Epithelial cell of umbilical artery (primary cell): ENCODE results near the gene HIRIP3. TPM values are rescaled to one million over a fixed set of nuclear protein-coding genes. Genes with fewer than 3 reads are reported as not detected.

Experiments
- total RNA-seq: library from RNA; depleted of rRNA; stranded (reverse); fragments of >200 nt; gene quantifications from 2 replicates; pipeline ENCODE4 v1.2.3, GENCODE V29; 2014

The HIRIP3 gene
- total RNA-seq: 5.5 and 8.4 TPM in 2 replicates

GRCh38 chr16:29995324-29995910 lies at the start of gene HIRIP3:
Gene HIRIP3 (minus strand): TSS chr16:29995617. CDS start chr16:29995605, 12 bp downstream.

GRCh38 chr16:30030841-30031413 lies 35.5 kb upstream of the HIRIP3 start, which contains the start of gene TLCD3B:
Gene TLCD3B (minus strand): TSS chr16:30031271. CDS start chr16:30030527, 744 bp downstream.

GRCh38 chr16:30022887-30023286 lies 27.5 kb upstream of the HIRIP3 start, which contains the start of gene C16orf92:
Gene C16orf92 (plus strand): TSS chr16:30023198. CDS start chr16:30023341, 143 bp downstream.

GRCh38 chr16:30010844-30011713 lies 15.7 kb upstream of the HIRIP3 start, which contains the start of gene DOC2A:
Gene DOC2A (minus strand): TSS chr16:30011027. CDS start chr16:30010222, 805 bp downstream.

GRCh38 chr16:29995911-29996765 lies 721 bp upstream of the HIRIP3 start, which contains the start of gene INO80E:
Gene INO80E (plus strand): TSS chr16:29996241. CDS start chr16:29996311, 70 bp downstream.

GRCh38 chr16:29973384-29974246 lies 21.8 kb downstream of the HIRIP3 start, which contains the start of gene TAOK2:
Gene TAOK2 (plus strand): TSS chr16:29973868. CDS start chr16:29977773, 3,905 bp downstream.

GRCh38 chr16:29961479-29962343 lies 33.7 kb downstream of the HIRIP3 start, which contains the start of gene TMEM219:
Gene TMEM219 (plus strand): TSS chr16:29962079. CDS start chr16:29963144, 1,065 bp downstream.

Other genes starting within 250 kb of the HIRIP3 start
- not detected in 2 replicates for gene C16orf54, start 249.6 kb downstream of the HIRIP3 start, total RNA-seq
- under 0.01 TPM in 1 of 2 replicates, not detected in the other for gene ZG16, start 217.4 kb downstream of the HIRIP3 start, total RNA-seq
- 64.7 and 67.6 TPM in 2 replicates for gene KIF22, start 204.9 kb downstream of the HIRIP3 start, total RNA-seq
- gene MAZ, start 189.1 kb downstream of the HIRIP3 start, total RNA-seq: 111 and 160 TPM in 2 replicates
- gene PRRT2, start 183.4 kb downstream of the HIRIP3 start, total RNA-seq: 0.65 and 1.1 TPM in 2 replicates
- 27.0 and 36.9 TPM in 2 replicates for gene PAGR1, start 179.5 kb downstream of the HIRIP3 start, total RNA-seq
- gene MVP, start 175.2 kb downstream of the HIRIP3 start, total RNA-seq: 167 and 215 TPM in 2 replicates
- gene CDIPT, start 132.4 kb downstream of the HIRIP3 start, total RNA-seq: 55.2 and 70.4 TPM in 2 replicates
- 1.2 and 3.9 TPM in 2 replicates for gene SEZ6L2, start 96.1 kb downstream of the HIRIP3 start, total RNA-seq
- gene ASPHD1, start 95.1 kb downstream of the HIRIP3 start, total RNA-seq: 1.2 and 3.6 TPM in 2 replicates
- gene KCTD13, start 69.4 kb downstream of the HIRIP3 start, total RNA-seq: 5.8 and 8.8 TPM in 2 replicates
- 73.1 TPM in 2 replicates for gene TMEM219, start 33.5 kb downstream of the HIRIP3 start, total RNA-seq
- gene TAOK2, start 21.7 kb downstream of the HIRIP3 start, total RNA-seq: 86.4 and 95.9 TPM in 2 replicates
- 20.8 and 65.8 TPM in 2 replicates for gene INO80E, start 624 bp upstream of the HIRIP3 start, total RNA-seq
- 0.76 TPM in 1 of 2 replicates, not detected in the other for gene DOC2A, start 15.4 kb upstream of the HIRIP3 start, total RNA-seq
- not detected in 2 replicates for gene C16orf92, start 27.6 kb upstream of the HIRIP3 start, total RNA-seq
- 0.32 TPM in 1 of 2 replicates, not detected in the other for gene TLCD3B, start 35.7 kb upstream of the HIRIP3 start, total RNA-seq
- gene ALDOA, start 70.1 kb upstream of the HIRIP3 start, total RNA-seq: 265 and 367 TPM in 2 replicates
- gene PPP4C, start 80.4 kb upstream of the HIRIP3 start, total RNA-seq: 256 and 366 TPM in 2 replicates
- gene TBX6, start 96.3 kb upstream of the HIRIP3 start, total RNA-seq: under 0.01 and 0.15 TPM in 2 replicates
- gene YPEL3, start 100.6 kb upstream of the HIRIP3 start, total RNA-seq: 12.0 and 20.1 TPM in 2 replicates
- 0.32 and 0.61 TPM in 2 replicates for gene GDPD3, start 117.9 kb upstream of the HIRIP3 start, total RNA-seq
- 20.5 and 31.8 TPM in 2 replicates for gene MAPK3, start 127.6 kb upstream of the HIRIP3 start, total RNA-seq
- gene CORO1A, start 188.0 kb upstream of the HIRIP3 start, total RNA-seq: 1.2 and 4.2 TPM in 2 replicates
- 161 and 183 TPM in 2 replicates for gene BOLA2B, start 198.0 kb upstream of the HIRIP3 start, total RNA-seq
- gene SLX1A, start 198.3 kb upstream of the HIRIP3 start, total RNA-seq: 38.9 and 52.3 TPM in 2 replicates
- 4.0 and 4.2 TPM in 2 replicates for gene SULT1A3, start 203.6 kb upstream of the HIRIP3 start, total RNA-seq